MCF 10A (cell line): ENCODE results near the gene CERS6. TPM values are rescaled to one million over a fixed set of nuclear protein-coding genes. Genes with fewer than 3 reads are reported as not detected.

Experiments
- BruUV-seq: library from RNA; stranded (reverse); fragments of 400-500 nt; replicated peaks from 2 replicates; lab custom pipeline; 2021; lab: Mats Ljungman, UMichigan
- CTCF ChIA-PET: fragments of 300-600 bp; sonication (Branson Sonifier 250); formaldehyde crosslinking; extraction: SDS; loops from one replicate; lab custom pipeline; 2021; ENCODE audit warnings: antibody characterized with exemption, inconsistent platforms; lab: Yijun Ruan, JAX
- POLR2A ChIA-PET: fragments of 300-600, 350-650 bp; sonication (Branson Sonifier 250); formaldehyde crosslinking; extraction: SDS; loops from one replicate; lab custom pipeline; 2020; ENCODE audit warnings: antibody characterized with exemption, inconsistent platforms; lab: Yijun Ruan, JAX
- DNase-seq: peaks from one replicate; pipeline ENCODE4 v3.0.0-alpha.2; 2018; ENCODE audit not compliant: unreplicated experiment
- H3K27ac Mint-ChIP-seq: one replicate; pipeline ENCODE4 v1.8.0; 2022; ENCODE audit warnings: mild to moderate bottlenecking, low read depth, mixed read lengths; ENCODE audit not compliant: unreplicated experiment
- H3K27me3 Mint-ChIP-seq: one replicate; pipeline ENCODE4 v1.8.0; 2022; ENCODE audit warnings: mixed read lengths; ENCODE audit not compliant: insufficient read depth, unreplicated experiment
- H3K36me3 Mint-ChIP-seq: one replicate; pipeline ENCODE4 v1.8.0; 2022; ENCODE audit warnings: mild to moderate bottlenecking, moderate library complexity, mixed read lengths; ENCODE audit not compliant: insufficient read depth, unreplicated experiment
- H3K4me1 Mint-ChIP-seq: one replicate; pipeline ENCODE4 v1.8.0; 2022; ENCODE audit warnings: mixed read lengths; ENCODE audit not compliant: insufficient read depth, unreplicated experiment
- H3K4me3 Mint-ChIP-seq: one replicate; pipeline ENCODE4 v1.8.0; 2022; ENCODE audit warnings: mild to moderate bottlenecking, moderate library complexity, mixed read lengths; ENCODE audit not compliant: unreplicated experiment
- H3K9me3 Mint-ChIP-seq: one replicate; pipeline ENCODE4 v1.8.0; 2022; ENCODE audit warnings: mixed read lengths; ENCODE audit not compliant: unreplicated experiment
- CTCF ChIP-seq: fragments of 200-600 bp; IDR thresholded peaks from one replicate; pipeline ENCODE4 v1.8.0; 2022; ENCODE audit warnings: antibody characterized with exemption, mild to moderate bottlenecking; ENCODE audit not compliant: unreplicated experiment
- intact Hi-C: fragments of 100-400 bp; cut with micrococcal nuclease; formaldehyde crosslinking; loops from 2 replicates; pipeline ENCODE4 v1.14.1; 2022
- total RNA-seq: library from RNA; stranded (reverse); gene quantifications from 2 replicates; pipeline ENCODE4 v1.2.3, GENCODE V29; 2022

Gene CERS6
- total RNA-seq, 1 experiment from 2014 or later, result 27.4 TPM

- peaks cover 11% of the 10 kb centered on the region for H3K4me1 Mint-ChIP-seq
- POLR2A ChIA-PET, result no interaction called here
- no peak overlapping the region for H3K27ac Mint-ChIP-seq
These were observed 282.0 kb downstream of the CERS6 start for GRCh38 chr2:168738062-168738461.

GRCh38 chr2:168740360-168740759, 284.3 kb downstream of the CERS6 start:
- H3K9me3 Mint-ChIP-seq, result no peaks in the 10 kb centered on the region
- DNase-seq, result no peak
- H3K36me3 Mint-ChIP-seq, result peaks cover 11% of the 10 kb centered on the region
- BruUV-seq, result no TSS peak
- CTCF ChIA-PET, result interaction anchor here (0.6 to 1.2 kb wide), 2 partner anchors 19 to 73 kb away, joined by 4 read pairs; no protein-coding TSS in a partner anchor
- no peak for TF ChIP-seq CTCF
- H3K27ac Mint-ChIP-seq, result no peak overlapping the region
- intact Hi-C loops, result no loop called here
- peaks cover 11% of the 10 kb centered on the region for H3K4me1 Mint-ChIP-seq
- no peak overlapping the region for H3K4me3 Mint-ChIP-seq
- POLR2A ChIA-PET, result no interaction called here
- H3K27me3 Mint-ChIP-seq, result no peaks in the 10 kb centered on the region

More at GRCh38 chr2:168738062-168738461, 282.0 kb downstream of the CERS6 start:
- CTCF ChIA-PET, result interaction anchor here (0.6 to 1.4 kb wide), 2 partner anchors 13 to 390 kb away, joined by 3 read pairs; no protein-coding TSS in a partner anchor
- Mint-ChIP-seq H3K36me3 (peaks cover 20% of the 10 kb centered on the region), H3K9me3 (no peaks in the 10 kb centered on the region), H3K27me3 (no peaks in the 10 kb centered on the region), H3K4me3 (no peak overlapping the region)
- DNase-seq, result peak; percentile 33
- TF ChIP-seq CTCF, result no peak
- no TSS peak for BruUV-seq
- intact Hi-C loops, result no loop called here

- no TSS peak for BruUV-seq
- intact Hi-C loops, result no loop called here
- Mint-ChIP-seq H3K36me3 (peaks cover 11% of the 10 kb centered on the region), H3K4me1 (peaks cover 11% of the 10 kb centered on the region), H3K27me3 (no peaks in the 10 kb centered on the region), H3K4me3 (no peak overlapping the region), H3K27ac (no peak overlapping the region), H3K9me3 (no peaks in the 10 kb centered on the region)
- POLR2A ChIA-PET, result interaction anchor here (0.5 kb wide), 1 partner anchor 546 kb away, joined by 4 read pairs; no protein-coding TSS in a partner anchor
- CTCF ChIA-PET, result interaction anchor here (0.6 to 1.4 kb wide), 3 partner anchors 19 to 597 kb away, joined by 3 to 4 read pairs (median 3); no protein-coding TSS in a partner anchor
- TF ChIP-seq CTCF, result no peak
- DNase-seq, result no peak
These were observed 284.7 kb downstream of the CERS6 start for GRCh38 chr2:168740788-168741187.

GRCh38 chr2:168742258-168742932, 286.3 kb downstream of the CERS6 start:
- Mint-ChIP-seq H3K36me3 (peaks cover 14% of the 10 kb centered on the region), H3K27me3 (no peaks in the 10 kb centered on the region), H3K27ac (no peak overlapping the region), H3K4me1 (peaks cover 10% of the 10 kb centered on the region), H3K9me3 (no peaks in the 10 kb centered on the region), H3K4me3 (no peak overlapping the region)
- DNase-seq, result no peak
- intact Hi-C loops, result no loop called here
- CTCF ChIA-PET, result interaction anchor here (1.4 kb wide), 1 partner anchor 398 kb away, joined by 3 read pairs; no protein-coding TSS in a partner anchor
- POLR2A ChIA-PET, result interaction anchor here (1.0 kb wide), 1 partner anchor 30 kb away, joined by 3 read pairs; no protein-coding TSS in a partner anchor
- TF ChIP-seq CTCF, result no peak
- no TSS peak for BruUV-seq
